Natural killer cell (primary cell): ENCODE data around the gene TCERG1L. TPM values are rescaled to one million over a fixed set of nuclear protein-coding genes. Genes with fewer than 3 reads are reported as not detected.

ENCODE experiments used
- ATAC-seq, 3 donors: fragments of 150-1000 bp in 2 of 3; fragments of 200-7000 bp in 1 of 3; cut with Tn5 transposase; 1 replicate in 1 of 3; 2 replicates in 2 of 3; pipeline ENCODE4 v1.10.0; 2021; ENCODE audit warnings: mild to moderate bottlenecking in 2 of 3, moderate library complexity in 2 of 3
- DNase-seq, 2 donors: peaks; one replicate each; pipeline versions ENCODE4 v3.0.0 to v3.0.0-alpha.2; 2013 to 2021; ENCODE audit warnings: mixed read lengths in 1 of 2
- H3K27ac ChIP-seq: one replicate; pipeline ENCODE4 v1.5.1; 2013; ENCODE audit warnings: mild to moderate bottlenecking, low read length
- H3K27me3 ChIP-seq: one replicate; pipeline ENCODE4 v1.6.1; 2013; ENCODE audit warnings: low read length; ENCODE audit not compliant: control insufficient read depth, insufficient read depth
- H3K36me3 ChIP-seq: one replicate; pipeline ENCODE4 v1.6.1; 2013; ENCODE audit warnings: low read length; ENCODE audit not compliant: control insufficient read depth, insufficient read depth
- H3K4me1 ChIP-seq: one replicate; pipeline ENCODE4 v1.6.1; 2013; ENCODE audit warnings: low read length; ENCODE audit not compliant: control insufficient read depth, insufficient read depth
- H3K4me3 ChIP-seq: one replicate; pipeline ENCODE4 v1.5.1; 2013; ENCODE audit warnings: low read length
- H3K9me3 ChIP-seq: one replicate; pipeline ENCODE4 v1.6.1; 2013; ENCODE audit warnings: low read length; ENCODE audit not compliant: control insufficient read depth, insufficient read depth
- H3K27ac Mint-ChIP-seq, 2 donors: one replicate each; pipeline ENCODE4 v1.8.0; 2022; ENCODE audit warnings: mild to moderate bottlenecking in 2 of 2, mixed read lengths in 2 of 2, moderate library complexity in 1 of 2
- H3K27me3 Mint-ChIP-seq, 2 donors: one replicate each; pipeline ENCODE4 v1.8.0; 2022; ENCODE audit warnings: low read depth in 2 of 2, mixed read lengths in 2 of 2
- H3K36me3 Mint-ChIP-seq: one replicate; pipeline ENCODE4 v1.8.0; 2022; ENCODE audit warnings: mixed read lengths
- H3K4me1 Mint-ChIP-seq, 2 donors: one replicate each; pipeline ENCODE4 v1.8.0; 2022; ENCODE audit warnings: mixed read lengths in 2 of 2
- H3K4me3 Mint-ChIP-seq: one replicate; pipeline ENCODE4 v1.8.0; 2022; ENCODE audit warnings: mild to moderate bottlenecking, moderate library complexity, mixed read lengths
- H3K9me3 Mint-ChIP-seq, 2 donors: one replicate each; pipeline ENCODE4 v1.8.0; 2022; ENCODE audit warnings: mixed read lengths in 2 of 2
- CTCF ChIP-seq: fragments of 200-600 bp; IDR thresholded peaks from one replicate; pipeline ENCODE4 v1.8.0; 2022; ENCODE audit warnings: antibody characterized with exemption
- WGBS: methylation state at CpG from one replicate; pipeline ENCODE4 v1.1.7; 2013; ENCODE audit warnings: missing lambda C conversion rate; ENCODE audit not compliant: insufficient coverage; 5-methylcytosine and 5-hydroxymethylcytosine counted together
- intact Hi-C: fragments of 100-400 bp; cut with micrococcal nuclease; formaldehyde crosslinking; loops from one replicate; pipeline ENCODE4 v1.14.2; 2022
- total RNA-seq, 4 donors: library from RNA; stranded (reverse); fragments of 120-200 nt in 1 of 4; gene quantifications; one replicate each; pipeline versions ENCODE4 v1.2.3 to v1.2.4, GENCODE V29; 2013 to 2022

The TCERG1L gene
- total RNA-seq, 3 donors from 2014 or later (not counting 1 experiment from before 2014, with no cell fraction given) = 0.48 TPM; not detected in 2

DNA sequence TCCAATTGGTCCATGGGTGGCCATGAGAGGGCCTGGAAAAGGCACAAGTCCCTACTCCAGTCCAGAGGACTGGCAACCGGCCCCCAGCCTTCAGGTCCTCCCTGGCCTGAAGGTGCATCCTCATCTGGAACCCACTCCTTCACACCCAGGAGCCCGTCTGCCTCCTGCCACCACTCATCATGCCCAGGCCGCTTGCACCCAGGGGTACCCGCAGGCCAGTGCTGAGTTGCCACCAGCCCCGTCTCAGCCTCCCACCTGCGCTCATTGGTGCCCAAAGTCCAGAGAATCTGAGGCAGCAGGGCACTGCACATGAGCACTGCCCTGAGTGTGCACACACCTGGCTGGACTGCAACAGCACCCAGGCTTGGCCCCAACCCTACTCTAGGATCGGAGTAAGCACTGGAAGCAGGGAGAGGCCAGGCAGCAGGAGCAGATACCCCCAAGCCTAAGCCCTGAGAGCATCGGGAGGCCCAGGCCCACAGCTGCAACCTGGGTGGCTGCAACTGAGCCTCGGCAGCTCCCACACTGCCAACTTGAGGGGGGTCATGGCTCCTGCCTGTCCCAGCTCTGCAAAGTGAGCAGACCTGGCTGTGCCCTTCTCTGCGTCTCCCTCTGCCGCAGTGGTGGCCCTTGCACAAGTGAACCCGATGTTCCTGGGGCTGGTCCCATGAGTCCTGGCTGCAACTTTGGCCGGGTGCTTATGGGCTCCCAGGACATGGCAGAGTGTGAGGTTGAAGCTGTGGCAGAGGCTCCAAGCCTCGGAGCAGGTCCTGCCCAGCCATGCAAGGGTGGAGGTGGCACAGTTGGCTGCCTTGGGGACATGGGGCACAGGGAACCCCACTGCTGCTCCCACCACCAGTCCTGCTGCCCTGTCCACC is 44.3 kb downstream of the TCERG1L start:
- no peak for TF ChIP-seq CTCF
- H3K9me3 Mint-ChIP-seq = no peaks in the 10 kb centered on the region
- Histone ChIP-seq H3K4me1 (no peaks in the 10 kb centered on the region), H3K27ac (no peak overlapping the region), H3K27me3 (no peaks in the 10 kb centered on the region), H3K36me3 (no peaks in the 10 kb centered on the region), H3K9me3 (no peaks in the 10 kb centered on the region), H3K4me3 (no peak overlapping the region)
- ATAC-seq (no peak), DNase-seq (no peak)
- no peaks in the 10 kb centered on the region for H3K27me3 Mint-ChIP-seq
- H3K36me3 Mint-ChIP-seq = no peaks in the 10 kb centered on the region
- intact Hi-C loops = no loop called here
- WGBS = 86% methylated on average over 14 of the region's 14 CpGs
- no peak overlapping the region for H3K4me3 Mint-ChIP-seq
- H3K27ac Mint-ChIP-seq = no peak overlapping the region
- H3K4me1 Mint-ChIP-seq = no peaks in the 10 kb centered on the region

- Mint-ChIP-seq H3K9me3 (no peaks in the 10 kb centered on the region), H3K4me3 (no peak overlapping the region), H3K27ac (no peak overlapping the region), H3K4me1 (no peaks in the 10 kb centered on the region), H3K36me3 (no peaks in the 10 kb centered on the region), H3K27me3 (no peaks in the 10 kb centered on the region)
- DNase-seq (no peak), ATAC-seq (no peak)
- intact Hi-C loops = no loop called here
- TF ChIP-seq CTCF = no peak
- no peak overlapping the region for H3K27ac ChIP-seq
- H3K36me3 ChIP-seq = no peaks in the 10 kb centered on the region
- no peaks in the 10 kb centered on the region for H3K9me3 ChIP-seq
- no peaks in the 10 kb centered on the region for H3K27me3 ChIP-seq
- 86% methylated on average over 11 of the region's 11 CpGs for WGBS
- no peaks in the 10 kb centered on the region for H3K4me1 ChIP-seq
- H3K4me3 ChIP-seq = no peak overlapping the region
These were observed 47.3 kb downstream of the TCERG1L start for GRCh38 chr10:131264110-131264788.

DNA sequence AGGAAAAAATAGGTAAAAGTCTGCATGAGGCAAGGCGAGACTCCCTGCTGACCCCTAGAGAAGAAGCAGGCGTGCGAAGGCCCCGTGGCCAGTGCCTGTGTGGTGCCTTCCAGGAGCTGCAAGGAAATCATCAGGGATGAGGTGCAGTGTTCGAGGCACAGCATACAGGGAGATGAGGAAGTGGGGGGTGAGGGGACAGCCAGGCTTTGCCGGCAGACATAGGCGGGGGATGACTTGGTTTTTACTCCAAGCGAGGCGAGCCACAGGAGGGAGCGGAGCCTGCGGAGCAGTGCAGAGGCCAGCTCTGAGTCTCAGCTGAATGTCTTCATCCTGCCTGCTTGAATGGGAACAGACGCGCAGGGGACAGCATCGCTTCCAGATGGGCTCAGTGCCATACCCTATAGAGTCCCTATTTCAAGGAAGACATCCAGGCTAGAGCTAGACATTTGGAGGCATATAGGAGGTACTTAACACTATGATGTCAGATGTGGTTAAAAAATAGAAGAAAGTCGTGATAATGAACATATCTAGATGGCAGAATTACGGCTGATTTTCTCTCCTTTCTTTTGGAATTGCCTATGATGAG is 49.5 kb downstream of the TCERG1L start:
- 82% methylated on average over 15 of the region's 16 CpGs for WGBS
- no peaks in the 10 kb centered on the region for H3K9me3 ChIP-seq
- intact Hi-C loops = no loop called here
- no peak for DNase-seq
- Mint-ChIP-seq H3K4me3 (no peak overlapping the region), H3K27ac (no peak overlapping the region), H3K4me1 (no peaks in the 10 kb centered on the region), H3K27me3 (no peaks in the 10 kb centered on the region), H3K9me3 (no peaks in the 10 kb centered on the region), H3K36me3 (no peaks in the 10 kb centered on the region)
- H3K27ac ChIP-seq = no peak overlapping the region
- no peaks in the 10 kb centered on the region for H3K27me3 ChIP-seq
- H3K4me3 ChIP-seq = no peak overlapping the region
- TF ChIP-seq CTCF = no peak
- no peaks in the 10 kb centered on the region for H3K4me1 ChIP-seq
- H3K36me3 ChIP-seq = no peaks in the 10 kb centered on the region
- ATAC-seq = no peak
